GM19328 (cell line): ENCODE data around the gene KLF13.

ENCODE experiments used
- ATAC-seq: cut with Tn5 transposase; IDR thresholded peaks from one replicate; pipeline ENCODE4 v1.9.1; 2021; ENCODE audit warnings: mild to moderate bottlenecking, moderate library complexity; ENCODE audit not compliant: unreplicated experiment

Gene KLF13

DNA sequence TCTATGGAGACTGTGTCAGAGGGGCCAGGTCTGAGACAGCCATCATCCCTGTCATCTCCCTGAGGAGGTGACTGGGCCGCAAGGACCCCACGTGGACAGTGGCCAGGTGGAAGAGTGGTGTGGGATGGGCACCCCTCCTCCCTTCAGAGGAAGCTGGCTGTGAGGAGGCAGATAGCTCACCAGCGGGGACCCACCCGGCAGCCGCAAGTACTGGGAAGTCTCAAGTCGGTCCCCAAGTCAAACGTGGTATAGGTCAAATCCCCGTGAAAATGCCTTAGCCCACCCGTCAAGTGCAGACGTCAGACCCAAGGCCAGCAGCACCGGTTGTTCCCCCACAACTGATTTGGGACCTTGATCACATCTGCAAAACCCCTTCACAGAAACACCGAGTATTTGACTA is 12.3 kb upstream of the KLF13 start:
- ATAC-seq: no peak

DNA sequence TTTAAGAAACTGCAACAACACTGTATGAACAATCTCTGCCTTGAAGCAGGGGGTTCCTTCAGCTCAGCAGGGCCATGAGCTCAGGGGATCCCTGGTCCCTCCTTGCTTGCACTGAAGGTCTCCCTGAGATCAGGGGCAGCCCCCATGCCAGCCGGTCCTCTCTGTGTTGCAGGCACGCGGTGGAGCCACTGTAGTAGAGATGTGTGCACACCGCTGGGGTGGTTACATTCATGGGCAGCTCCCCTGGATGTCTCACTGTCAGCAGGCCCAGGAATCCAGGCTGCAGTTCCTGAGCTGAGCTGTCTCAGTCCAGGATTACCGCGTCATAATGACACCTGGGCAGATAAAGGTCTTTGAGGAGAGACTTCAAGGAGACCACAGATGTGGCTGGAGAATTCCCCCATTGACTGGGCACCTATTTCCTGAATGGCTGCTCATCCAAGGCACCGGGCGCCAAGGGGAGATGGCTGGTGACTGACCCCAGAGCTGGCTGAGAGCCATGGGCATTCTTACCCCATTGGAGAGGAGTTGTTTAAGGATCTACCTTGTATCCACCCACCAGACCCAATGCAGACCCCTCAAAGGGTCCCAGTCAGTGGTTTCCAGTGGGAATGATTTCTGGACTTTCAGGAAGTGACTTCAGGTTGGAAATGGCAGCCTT is 10.4 kb upstream of the KLF13 start:
- ATAC-seq: no peak

DNA sequence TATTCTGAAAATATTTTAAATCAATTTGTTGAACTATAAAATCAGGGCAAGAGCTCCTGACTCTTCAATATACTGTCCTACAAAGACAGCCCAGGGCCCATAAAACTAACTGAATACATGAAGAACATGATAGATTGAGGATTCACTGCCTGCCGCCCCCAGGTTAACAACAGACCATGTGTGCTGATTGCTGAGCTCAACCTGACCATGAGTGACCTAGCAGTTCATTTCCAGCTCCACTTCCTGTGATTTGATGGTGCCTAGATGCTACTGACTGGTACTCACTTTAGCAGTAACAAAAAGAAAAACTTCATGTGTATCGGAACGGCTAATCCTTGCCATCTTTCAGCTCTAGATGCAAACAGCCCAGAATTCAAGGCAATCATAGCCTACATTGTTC is 9.6 kb upstream of the KLF13 start:
- ATAC-seq: no peak

DNA sequence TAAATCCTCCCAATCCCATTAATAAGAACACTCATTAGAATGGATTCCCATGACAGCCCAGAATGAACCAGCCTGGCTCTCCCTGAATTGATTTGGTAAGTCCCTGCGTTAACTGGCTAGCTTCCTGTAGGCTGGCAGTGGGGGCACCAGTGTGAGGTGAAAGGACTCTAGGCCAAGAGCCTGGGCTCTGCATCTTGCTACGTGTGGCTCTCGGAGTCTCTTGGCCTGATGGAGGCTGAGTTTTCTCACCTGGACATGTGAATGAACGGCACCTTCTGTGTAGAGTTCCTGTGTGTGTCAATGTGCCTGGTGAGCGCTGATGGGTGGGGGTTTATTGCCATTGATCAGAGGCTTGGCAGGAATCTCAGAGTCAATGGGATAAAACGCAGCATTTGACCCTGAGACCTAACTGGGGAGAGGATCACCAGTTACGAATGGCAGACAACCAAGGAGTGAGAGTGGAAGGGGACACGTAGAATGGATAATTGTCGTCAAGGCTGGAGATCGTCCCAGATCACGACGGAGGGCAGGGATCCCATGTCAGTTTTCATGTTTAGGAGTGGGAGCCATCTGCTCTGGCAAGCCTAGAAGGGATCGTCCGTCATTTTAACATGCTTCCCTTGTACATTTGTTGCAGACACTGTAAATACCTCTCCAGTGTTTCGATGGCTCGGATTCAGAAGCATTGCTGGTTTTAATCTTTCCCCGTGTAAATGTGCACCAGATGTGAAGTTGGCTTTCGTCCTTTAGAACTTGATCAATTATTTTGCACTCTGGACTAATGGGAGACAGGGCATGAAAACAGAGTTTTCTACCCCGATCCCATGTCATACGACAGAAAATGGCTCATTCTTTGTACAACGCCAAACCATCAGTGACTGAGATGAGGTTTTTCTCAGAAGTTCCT is 9.0 kb upstream of the KLF13 start:
- ATAC-seq: no peak

DNA sequence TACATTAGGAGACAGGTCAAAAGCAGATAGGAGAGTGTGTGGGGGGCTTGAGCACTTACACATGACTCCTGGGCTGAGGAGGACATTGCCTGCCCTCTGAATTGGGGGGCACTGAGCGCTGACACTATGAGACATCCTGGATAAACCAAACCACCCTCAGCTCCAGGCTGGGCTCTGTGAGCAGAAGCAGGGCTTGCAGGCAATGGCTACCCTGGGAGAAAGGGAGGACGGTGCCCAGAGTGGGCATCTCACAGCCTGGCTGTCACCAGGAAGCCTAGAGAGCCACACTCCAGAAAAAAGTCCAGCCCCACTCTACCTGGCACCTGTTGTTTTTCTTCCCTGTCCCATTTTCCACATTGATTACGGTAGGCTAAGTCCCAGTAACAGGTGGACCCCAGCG is 8.2 kb upstream of the KLF13 start:
- ATAC-seq: no peak

DNA sequence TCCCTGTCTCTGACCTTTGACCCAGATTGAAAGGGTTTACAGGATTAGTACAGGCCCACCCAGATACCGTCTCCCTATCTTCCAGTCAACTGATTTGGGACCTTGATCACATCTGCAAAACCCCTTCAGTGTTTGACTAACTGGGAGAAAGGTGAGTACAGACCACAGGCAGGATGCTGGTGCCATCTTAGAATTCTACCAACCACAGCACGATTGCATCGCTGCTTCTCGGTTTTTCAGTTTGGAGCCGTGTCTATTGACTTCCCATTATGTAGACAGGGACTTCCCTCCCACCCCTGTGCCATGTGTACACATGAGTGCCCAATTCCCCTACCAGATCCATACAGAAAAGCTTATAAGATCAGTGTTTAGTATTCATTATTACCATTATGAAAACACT is 6.6 kb upstream of the KLF13 start:
- ATAC-seq: no peak

DNA sequence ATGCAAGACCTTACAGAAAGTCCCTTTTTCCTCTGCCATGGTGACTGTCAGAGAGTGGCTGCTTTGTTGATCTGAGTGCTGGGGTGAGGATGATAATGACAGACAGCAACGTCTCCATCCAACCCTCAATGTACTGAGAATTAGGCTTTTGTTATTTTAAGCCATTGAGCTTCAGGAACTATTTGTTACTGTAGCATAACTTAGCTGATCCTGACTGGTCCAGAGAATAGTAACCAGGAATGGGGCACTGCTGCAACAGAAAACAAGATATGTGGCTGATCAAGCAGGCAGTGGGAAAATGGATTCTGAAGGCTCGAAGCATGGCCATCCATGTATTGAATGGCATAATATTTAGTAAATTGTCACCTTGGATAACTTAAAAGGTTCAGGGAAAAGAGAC is 5.2 kb upstream of the KLF13 start:
- no peak for ATAC-seq

DNA sequence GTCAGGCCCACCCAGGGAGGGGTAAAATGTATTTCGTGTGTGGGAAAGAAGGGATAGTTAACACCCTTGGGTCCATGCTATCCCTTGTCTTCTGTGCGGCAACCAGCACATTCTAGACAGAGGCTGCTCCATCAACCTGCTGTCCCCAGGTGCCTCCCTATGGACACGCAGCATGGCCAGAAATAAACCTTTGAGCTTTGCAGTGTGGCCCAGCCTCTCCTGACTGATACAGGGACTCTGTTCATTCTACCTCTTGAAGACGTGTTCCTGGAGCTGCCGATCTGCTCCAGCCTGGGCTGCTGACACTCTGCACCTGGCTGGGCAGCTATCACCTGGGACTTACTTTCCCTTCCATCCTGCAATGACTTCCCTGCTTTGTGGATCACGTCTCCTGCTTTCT is 4.1 kb upstream of the KLF13 start:
- no peak for ATAC-seq

DNA sequence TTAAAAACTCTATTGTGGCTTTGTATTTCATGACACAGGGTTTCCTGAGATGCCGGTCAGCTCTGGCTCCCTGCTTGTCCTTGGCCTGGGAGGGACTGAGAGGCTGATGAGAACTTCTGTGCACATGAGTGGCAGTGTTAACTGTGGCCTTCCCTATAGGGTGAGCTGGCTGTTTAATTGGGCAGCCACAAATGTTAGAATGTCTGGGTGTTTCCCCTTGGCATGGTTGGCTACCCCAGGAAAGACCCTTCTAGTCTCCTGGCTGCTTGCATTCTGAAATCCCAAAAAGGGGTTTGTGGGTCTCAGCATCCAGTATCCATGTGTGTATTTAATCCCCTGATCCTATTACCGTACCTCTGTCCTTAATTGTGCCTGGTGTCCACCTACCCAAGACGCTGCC is 3.0 kb upstream of the KLF13 start:
- no peak for ATAC-seq

DNA sequence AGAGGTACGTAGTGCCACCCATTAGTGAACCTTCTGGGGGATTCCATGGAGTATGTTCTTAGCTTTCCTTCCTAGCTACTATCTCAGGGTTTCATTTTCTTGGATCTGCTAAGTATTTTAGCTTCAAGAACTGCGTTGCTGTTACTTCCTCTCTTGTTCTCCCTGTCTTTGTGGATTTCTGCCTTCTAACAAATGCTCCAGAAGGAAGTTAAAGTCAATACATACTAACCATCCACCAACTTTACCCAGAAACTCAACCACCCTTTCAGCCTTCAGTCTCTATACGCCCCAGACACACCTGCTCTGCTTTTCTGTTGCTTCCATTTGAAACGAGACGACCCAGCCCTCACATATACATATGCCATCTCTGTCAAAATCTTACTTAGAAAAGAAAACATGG is 2.4 kb upstream of the KLF13 start:
- no peak for ATAC-seq

DNA sequence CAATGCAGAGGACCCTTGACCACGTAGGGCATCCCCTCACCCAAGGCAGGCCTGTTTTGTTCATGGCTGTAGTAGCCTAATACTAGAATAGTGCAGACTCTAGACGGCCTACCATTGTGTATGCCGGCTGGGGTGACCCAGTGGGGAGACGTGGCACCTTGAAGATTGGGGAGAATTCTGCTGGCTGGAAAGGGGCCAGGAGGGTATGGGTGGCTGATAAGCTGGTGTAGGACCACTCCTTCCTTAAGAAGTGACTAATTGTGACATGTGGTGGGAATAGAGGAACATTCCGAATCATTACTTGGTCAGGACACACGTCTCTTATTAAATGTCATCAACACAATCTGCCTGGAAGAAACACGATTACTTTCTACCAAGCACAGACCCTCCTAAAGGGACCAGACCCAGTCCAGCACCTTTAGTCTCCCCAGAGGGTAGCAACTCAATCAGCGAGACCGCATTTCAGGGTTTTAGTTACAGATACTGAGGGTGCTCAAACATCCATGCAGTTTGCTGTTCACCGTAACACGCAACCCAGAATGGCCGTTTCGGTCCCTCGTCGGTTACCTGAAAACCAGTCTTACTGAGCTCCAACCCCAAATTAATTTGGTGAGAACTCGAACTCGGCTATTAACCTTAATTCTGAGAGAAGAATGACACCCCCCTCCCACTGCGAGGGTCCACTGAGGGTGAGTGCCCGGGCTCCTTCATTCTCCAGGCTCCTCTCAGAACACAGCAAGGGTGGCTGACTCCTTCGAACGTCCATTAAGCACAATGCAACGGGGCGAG is 1.6 kb upstream of the KLF13 start:
- no peak for ATAC-seq

DNA sequence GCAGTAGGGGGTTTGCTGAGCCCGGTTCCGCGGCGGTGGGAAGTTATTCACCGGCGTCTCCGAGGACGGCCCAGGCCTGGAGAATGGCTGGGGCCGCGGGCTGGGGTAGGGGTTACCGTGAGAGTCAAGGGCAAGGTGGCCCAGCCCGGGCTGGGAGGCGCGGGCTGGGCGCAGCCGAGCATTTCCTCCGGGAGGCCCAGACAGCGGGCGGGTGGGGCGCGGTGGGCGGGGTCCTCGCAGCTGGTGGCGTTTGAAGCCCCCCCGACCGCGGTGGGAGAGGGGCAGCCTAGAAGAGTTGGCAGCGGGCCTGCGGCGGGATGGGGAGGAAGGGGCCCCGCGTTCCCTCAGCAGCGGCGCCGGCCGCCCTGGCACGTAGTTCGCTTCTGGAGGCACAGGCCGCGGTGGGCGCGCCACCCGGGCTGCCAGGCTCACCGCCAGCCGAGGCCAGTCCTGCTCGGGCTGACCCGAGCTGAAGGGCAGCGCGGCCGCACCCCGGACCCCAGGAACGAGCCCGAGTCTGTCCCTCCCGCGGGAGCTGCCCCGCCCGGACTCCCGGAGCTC is 960 bp upstream of the KLF13 start:
- ATAC-seq: peak; percentile 0

DNA sequence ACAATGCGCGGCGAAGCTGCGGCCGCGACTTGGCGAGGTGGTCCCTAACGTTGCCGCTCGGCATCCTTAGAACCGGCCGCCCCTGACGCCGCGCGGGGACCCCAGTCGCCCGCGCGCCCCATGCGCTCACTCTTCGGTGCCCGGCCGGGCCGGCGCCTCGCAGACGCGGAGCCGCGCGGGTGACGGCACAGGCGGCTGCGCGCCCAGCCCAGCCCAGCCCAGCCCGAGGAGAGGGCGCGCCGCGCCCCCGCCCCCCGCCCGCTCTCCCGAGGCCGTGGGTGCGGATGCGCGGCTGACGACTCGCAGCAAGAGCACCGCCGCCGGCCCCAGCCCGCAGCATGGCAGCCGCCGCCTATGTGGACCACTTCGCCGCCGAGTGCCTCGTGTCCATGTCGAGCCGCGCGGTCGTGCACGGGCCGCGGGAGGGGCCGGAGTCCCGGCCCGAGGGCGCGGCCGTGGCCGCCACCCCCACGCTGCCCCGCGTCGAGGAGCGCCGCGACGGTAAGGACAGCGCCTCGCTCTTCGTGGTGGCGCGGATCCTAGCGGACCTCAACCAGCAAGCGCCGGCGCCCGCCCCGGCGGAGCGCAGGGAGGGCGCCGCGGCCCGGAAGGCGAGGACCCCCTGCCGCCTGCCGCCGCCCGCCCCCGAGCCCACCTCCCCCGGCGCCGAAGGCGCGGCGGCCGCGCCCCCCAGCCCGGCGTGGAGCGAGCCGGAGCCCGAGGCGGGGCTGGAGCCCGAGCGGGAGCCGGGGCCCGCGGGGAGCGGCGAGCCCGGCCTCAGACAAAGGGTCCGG is 437 bp downstream of the KLF13 start:
- peak; percentile 18 for ATAC-seq

DNA sequence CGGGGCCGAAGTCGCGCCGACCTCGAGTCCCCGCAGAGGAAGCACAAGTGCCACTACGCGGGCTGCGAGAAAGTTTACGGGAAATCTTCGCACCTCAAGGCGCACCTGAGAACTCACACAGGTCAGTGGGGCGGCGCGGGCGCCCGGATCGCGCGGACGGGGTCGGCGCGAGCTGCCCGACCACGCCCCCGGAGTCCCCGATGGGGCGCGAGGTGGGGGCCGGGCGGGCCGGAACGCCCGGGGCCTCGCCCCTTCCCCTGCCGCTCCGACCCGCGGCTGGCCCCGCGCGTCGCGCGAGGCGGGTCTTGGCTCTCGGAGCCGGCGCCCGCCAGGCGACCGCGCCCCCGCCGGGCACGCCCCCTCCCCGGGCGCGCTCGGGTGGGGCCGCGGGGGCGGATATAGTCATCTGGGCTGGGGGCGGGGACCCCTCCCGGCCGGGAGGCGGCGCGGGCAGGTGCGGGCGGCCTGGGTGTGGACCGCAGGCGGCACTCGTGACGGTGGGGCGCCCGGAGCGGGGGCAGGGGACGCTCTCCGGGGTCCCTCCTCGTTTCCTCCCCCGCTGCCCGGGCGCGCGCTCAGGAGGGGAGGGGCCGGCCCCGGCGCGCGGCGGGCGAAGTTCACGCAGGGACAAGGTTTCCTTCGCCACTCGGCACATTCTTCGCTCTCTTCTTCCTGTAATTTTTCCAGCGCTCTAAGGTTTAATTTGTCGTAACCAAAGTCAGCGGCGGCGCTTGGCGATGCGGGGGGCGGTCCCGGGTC is 1.2 kb downstream of the KLF13 start:
- ATAC-seq: no peak

DNA sequence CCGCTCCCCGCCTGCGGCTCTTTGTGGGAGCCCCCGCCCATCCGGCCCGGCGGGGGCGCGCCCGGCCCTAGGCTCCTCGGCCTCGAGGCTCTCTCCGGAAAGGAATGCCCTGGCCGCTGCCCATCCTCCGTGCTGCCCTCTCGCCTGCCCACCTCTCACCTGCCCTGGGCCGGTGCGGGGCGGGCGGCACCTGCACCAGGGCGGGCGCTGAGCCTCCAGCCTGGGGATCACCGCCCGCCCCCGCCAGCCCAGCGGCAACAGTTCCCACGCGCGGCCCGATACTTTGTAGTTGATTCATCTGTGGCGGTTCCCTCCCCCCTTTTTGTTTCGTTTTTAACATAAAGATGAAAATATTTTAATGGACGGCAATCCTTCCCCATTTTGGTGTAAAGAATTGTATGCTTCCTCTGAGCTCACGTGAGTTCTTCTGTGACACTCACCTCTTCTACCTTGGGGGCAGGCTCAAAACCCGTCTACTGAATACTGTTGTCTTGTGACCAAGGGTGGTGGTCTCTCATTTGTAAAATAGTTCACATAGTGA is 1.9 kb downstream of the KLF13 start:
- ATAC-seq: no peak

DNA sequence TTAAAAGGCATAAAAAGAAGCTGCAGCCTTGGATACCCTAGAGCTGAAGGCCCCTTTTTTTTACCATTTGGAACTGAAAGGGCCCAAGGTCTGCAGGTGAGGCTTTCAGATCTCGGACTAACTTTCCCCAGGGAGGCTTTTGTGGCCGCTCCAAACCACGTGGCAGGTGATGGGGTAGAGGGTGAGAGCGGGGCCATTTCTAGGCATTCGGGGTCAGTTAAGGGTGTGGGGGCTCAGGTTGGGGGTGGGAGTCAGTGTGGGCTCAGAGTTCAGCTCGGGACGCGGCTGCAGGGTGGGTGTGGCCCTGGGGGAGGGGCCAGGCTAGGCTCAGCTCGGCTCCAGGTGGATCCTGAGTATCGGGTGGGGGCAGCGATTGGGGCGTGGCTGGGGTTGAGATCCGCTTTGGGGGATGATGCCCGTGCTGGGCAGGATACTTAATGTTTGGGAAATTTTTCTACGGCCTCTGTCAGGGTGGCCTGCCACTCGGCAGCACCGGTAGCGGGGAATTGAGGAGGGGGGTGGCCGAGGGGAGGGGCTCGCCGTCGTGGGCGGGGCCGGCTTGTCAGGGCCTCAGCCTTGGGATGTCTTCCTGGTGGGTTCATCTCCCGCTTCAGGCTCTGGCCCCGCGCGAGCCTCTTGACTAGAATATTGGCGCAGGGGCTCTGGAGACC is 2.5 kb downstream of the KLF13 start:
- ATAC-seq: no peak

DNA sequence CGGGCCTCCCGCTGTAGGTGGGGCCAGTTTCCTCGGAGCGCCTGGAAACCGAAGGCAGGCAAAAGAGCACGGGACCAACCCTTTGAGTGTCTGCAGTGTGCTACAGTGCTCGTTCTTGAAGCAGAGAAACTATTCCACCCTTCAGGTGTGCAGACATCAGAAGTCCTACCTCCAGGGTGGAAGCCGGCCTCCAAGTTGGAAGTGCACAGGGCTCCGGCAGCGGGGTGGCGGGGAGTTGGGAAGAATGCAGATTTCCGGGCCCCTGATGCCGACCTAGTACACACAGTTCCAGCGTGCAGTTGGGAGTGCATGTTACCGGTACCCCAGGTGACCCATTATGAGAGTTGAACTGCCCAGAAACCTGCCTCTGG is 3.0 kb downstream of the KLF13 start:
- ATAC-seq: no peak

DNA sequence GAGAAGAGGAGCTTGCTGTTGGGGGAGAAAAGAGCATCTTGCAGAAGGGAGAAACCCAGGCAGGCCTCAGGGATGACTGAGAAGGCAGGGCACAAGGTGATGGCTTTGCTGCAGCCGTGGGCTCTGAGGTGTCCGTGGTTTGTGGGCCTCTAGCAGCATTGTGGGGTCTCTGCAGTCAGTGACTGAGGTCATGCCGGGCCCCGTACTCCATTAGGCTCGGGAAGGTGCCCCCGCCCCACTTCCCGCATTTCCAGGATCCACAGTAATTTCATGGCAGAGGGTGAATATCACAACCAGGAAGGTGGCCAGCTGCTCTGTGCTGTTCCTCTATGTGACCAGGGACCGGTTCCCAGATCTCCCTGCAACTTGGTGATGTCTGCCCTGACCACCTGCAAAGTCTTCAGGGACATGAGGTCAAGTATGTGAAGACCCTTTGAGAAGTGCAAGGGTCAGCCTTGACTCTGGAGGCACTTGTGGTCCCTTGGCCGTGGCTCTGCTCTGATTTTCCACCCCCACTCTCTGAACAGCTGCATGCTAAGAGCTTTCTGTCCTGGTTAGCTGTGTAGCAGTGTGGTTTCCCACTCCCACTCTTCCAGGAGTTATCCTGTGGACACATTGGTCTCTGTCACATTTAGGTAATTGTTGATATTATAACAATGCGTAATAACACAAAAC is 3.6 kb downstream of the KLF13 start:
- no peak for ATAC-seq

DNA sequence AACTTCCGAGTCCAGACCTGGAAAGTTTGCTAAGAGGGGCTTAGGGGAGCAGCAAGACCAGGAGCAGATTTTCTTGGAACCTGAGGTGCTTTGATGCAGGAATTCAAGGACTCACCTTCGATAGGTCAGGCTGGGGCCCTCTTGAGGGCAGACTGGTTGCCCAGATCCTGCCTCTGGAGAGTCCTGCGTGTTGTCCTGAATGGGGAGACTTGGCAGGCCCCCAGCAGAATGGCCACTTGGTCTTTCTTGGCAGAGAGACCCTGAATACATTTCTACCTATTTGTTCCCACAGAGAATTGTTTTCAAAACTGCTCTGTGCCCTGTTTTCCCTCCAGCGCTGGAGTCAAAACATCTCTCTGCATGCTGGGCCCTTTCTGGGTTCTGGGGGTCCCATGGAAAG is 4.2 kb downstream of the KLF13 start:
- no peak for ATAC-seq
